GM18870 (cell line): ENCODE measurements around the gene CCR5.

Experiments used
- ATAC-seq: cut with Tn5 transposase; IDR thresholded peaks from one replicate; pipeline ENCODE4 v1.9.1; 2021; ENCODE audit warnings: moderate library complexity; ENCODE audit not compliant: unreplicated experiment

CCR5 gene

DNA sequence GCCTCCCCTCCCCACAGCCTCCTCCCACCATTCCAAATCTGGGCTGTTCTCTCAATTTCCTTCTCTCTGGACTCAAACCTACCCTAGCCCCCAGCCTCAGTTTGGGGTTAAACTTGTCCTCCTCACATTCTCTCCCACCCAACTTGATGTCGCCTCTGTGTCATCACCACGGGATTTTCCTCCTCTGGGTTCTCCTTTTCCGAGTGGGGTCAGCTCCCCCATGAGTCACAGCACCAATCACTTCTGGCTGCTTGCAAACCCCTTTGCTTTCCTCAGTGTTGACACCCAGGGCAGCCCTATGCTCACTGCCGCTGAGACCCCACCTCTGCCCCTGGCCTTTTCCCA lies 35.7 kb downstream of the CCR5 start:
- no peak for ATAC-seq

GRCh38 chr3:46406788-46407611 lies 36.3 kb downstream of the CCR5 start, which contains the start of the genes CCR5AS and CCRL2:
Gene CCR5AS, minus strand, starts transcription at chr3:46407066.
Gene CCRL2, plus strand, starts transcription at chr3:46407259. Its CDS starts 821 bp downstream, at chr3:46408080.
- no peak for ATAC-seq

- no peak for ATAC-seq
Observed at GRCh38 chr3:46407970-46408369, 37.2 kb downstream of the CCR5 start.

GRCh38 chr3:46408853-46409252 lies 38.1 kb downstream of the CCR5 start:
- ATAC-seq = no peak

DNA sequence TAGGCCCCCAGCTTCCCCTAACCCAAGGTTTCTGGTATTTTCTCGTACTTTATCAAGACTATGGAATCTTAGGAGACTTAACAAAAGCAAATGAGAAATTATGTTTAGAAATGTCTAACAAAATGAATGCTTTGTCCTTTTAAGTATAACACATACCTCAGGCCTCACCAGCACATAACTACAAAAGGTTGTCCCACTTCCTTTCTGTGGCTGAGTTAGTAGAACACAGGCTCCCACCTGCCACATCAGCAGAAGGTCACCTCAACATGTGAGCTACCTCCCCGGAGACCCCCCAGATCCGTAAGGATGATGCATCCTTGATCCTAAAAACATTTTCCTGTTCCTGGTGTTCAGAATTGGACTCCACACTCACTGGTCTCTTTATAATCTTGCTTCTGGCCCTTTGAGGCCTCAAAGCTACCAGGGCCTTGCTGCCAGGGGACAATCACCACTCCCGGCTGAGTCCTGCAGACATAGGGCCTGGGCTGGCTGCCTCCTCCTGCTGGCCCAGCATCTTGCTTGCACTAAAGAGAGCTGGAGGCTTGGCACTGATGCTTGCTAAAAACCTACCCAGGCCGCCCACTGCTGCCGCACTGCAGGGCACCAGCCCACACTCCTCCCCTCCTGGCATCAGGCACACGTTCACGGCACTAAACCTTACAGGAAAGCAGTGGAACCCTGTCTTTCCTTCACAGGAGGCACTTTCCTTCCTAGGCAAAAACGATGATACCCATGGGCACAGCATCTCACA lies 39.2 kb downstream of the CCR5 start:
- ATAC-seq = no peak

DNA sequence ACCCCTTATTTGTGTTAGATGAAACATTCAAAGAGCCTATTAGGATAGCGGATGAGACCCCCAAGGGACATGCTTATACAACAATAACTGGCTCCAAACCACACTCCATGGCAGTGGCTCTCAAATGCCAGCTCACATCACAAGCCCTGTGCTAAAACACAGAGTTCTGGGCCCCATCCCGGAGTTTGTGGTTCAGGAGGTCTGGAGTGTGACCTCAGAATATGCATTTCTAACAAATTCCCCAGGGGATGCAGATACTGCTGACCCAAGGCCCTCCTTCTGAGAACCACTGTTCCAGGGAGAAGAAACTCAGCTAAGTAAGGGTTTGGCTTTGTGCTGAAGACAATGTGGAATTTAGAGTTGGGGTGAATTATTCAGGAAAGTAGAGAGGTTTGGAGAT lies 39.9 kb downstream of the CCR5 start:
- no peak for ATAC-seq

DNA sequence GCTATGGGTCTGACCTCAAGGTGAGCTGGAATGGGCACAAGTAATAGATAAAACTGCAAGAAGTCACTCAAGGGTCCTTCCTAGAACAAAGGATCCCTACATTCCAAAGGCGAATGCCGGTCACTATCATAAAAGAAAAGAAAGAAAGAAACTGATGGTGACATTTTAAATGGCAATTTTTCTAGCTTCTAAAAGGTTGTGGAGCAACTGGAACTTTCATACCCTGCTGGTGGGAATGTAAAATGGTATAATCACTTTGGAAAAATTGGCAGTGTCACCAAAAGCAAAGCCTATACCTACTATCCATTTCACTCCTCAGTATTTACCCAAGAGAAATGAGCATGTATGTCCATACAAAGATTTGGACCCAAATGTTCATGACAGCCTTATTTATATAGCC lies 40.5 kb downstream of the CCR5 start:
- no peak for ATAC-seq

DNA sequence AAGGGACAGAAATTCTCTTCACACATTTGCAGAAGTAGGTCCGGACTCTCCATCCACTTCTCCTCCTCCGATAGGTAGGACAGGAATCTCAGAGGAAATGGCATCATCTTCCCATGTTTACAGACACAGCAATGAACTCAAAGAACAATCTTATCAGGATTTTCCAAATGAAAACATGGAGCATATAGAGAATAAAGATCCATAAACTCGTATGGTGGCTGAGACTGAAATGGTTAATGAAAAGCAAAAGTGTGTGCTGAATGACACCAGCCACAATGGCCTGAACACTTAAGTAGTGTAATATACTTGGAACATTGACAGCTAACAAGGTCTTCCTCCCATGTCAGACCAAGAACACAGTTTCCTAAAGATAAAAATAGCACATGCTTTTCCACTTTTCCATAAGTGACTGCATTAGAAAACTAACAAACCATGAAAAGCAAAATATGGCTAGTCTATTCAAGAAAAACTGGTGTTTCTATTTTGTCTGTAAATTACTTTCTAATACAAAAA lies 42.1 kb downstream of the CCR5 start:
- ATAC-seq = no peak

DNA sequence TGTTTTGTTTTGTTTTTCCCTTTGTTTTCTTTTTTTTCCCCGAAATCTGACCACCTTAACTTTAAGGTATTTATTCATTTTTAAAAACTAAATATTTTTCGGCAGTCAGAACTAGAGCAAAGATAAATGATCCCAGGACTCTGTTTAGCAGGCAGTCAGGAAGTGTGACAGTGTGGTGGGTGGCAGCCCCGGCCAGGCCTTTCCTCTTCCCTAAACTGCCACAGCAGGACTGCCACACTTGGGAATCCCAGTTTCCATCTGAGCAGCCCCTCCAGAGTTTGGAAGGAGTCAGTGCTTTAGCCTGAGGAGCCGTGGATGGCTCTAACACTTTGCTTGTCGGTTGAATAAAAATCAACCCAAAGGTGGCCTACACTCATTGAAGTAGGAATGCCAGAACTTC lies 43.2 kb downstream of the CCR5 start:
- ATAC-seq = no peak

DNA sequence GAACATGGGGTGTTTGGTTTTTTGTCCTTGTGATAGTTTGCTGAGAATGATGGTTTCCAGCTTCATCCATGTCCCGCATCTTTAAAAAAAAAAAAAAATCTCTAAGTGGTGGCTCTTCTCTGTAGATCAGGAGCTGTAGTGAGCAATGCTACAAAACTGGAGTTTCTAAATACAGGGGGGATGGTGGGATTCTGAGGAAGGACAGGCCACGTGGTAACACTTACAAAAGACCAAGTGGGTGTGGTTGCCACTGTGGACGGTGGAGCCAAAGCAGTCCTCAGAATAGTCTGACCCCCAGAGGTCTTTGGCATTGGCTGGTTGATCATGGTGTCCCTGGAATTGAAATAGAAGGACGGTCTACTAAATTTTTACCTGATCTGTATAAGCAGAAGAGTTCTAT lies 44.0 kb downstream of the CCR5 start:
- no peak for ATAC-seq

DNA sequence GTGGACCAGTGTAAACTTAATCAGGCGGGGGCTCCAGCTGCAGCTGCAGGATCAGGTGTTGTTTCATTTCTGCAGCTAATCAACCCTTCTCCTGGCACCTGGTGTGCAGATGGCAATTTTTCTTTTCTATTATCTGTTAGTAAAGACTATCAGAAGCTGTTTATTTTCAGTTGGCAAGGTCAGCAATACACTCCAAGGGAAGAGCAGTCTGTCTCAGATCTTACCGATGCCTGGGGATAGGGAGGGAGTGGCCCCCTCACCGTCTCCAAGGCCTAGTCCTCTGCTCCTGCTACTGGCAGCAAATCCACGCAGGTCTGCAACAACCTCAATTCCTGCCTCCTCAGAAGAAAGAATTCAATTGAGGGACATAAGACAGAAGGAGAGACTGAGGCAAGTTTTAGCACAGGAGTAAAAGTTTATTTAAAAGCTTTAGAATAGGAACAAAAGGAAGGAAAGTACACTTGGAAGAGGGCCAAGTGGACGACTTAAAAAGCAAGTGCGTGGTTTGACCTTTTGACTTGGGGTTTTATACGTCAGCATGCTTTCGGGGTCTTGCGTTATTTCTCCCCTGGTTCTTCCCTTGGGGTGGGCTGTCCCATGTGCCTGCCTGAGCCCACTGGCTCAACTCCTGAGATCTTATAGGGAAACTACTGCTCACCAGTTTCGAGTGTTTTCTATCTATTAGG lies 45.5 kb downstream of the CCR5 start:
- ATAC-seq = no peak

DNA sequence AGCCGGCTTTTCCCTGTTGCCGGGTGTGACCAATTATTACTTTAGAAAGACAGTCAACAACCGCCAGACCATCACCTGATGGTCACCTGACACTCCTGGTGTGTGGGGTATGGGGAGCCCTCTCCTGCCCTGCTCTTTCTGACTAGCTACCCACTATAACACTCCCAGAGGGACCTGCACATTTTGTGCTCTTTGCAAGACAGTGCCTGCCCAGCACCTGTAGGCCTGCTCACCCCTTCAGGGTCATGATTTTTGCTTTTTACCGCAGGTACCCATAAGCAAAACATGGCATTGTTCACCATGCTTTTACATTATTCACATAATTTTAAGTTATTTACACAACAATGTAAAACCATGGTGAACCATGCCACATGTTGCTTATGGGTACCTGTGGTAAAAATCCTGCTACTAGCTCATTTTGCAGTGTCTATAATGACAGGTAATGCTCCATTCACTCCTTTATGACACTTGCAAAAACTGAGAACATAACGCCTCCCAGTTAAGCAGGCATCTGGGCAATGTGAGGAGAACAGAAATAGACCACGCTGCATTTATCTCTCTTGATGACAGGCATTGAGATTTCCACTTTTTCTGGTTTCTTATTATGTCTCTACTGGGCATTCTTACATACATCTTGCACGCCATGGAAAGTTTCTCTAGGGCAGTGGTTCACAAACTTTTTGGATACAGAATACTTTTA lies 46.2 kb downstream of the CCR5 start:
- no peak for ATAC-seq

GRCh38 chr3:46417841-46418611 lies 47.3 kb downstream of the CCR5 start:
- no peak for ATAC-seq

GRCh38 chr3:46419816-46420215 lies 49.1 kb downstream of the CCR5 start:
- no peak for ATAC-seq

DNA sequence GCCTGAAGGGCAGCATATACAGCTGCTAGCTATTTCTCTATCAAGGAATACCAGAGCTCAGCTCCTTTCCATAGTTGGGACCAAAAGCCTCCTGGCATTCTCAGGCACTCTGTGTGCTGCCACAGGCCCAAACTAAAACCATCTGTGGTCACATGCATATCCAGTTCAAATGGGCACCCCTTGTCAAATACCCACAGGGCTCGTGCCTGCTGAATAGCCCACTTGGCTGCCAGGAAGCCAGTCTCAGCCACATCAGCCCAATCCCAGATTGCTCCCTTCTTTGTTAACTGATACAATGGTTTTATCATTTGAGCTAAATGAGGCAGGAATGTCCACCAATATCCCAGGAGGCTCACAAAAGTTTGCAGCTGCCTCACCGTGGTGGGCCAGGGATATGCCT lies 50.2 kb downstream of the CCR5 start:
- no peak for ATAC-seq

GRCh38 chr3:46422617-46423016 lies 51.9 kb downstream of the CCR5 start:
- ATAC-seq = no peak

DNA sequence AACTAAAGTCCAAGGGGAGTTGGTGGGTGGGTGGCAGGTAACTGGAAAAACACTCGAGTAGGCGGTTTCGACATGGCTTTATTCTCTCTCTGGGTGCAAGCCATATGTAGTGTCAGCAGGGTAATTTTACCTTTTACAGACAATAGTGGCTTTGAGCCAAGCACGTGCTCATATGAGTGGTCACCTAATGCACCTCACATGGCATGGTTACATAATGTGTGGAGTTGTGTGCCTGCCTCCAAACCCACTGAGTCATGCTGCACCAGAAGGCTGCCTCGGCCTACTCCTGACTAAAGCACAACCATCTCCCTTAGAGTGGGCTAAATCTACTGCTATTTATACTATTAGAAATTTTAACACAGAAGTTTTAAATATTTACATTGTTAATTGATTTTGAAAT lies 52.8 kb downstream of the CCR5 start:
- no peak for ATAC-seq
